ENCODE data around the gene NDST3. TPM values are rescaled to one million over a fixed set of nuclear protein-coding genes. Genes with fewer than 3 reads are reported as not detected.
A peak's percentile ranks its signal among the peaks of the same experiment; 100 is the strongest.
"Not testable (repeated sequence)": the region's sequence is repeated elsewhere in the genome, so short reads cannot be mapped to it uniquely, and the experiment has no call there.

The NDST3 gene
- total RNA-seq, 1 donor from 2014 or later: not detected

GRCh38 chr4:118175506-118175905 lies 141.2 kb downstream of the NDST3 start:
- no peak for DNase-seq (ENCODE audit: low read depth in 2 of 2)

GRCh38 chr4:118177126-118177525 lies 142.8 kb downstream of the NDST3 start:
- no peak for DNase-seq (ENCODE audit: low read depth in 2 of 2)

- peak in 1 of 2 donors; percentile 20 for DNase-seq (ENCODE audit: low read depth in 2 of 2)
Observed at GRCh38 chr4:118180776-118181175, 146.5 kb downstream of the NDST3 start.

- DNase-seq (ENCODE audit: low read depth in 2 of 2): no peak
Observed at GRCh38 chr4:118190903-118191302, 156.6 kb downstream of the NDST3 start.

- DNase-seq (ENCODE audit: low read depth in 2 of 2): no peak
Observed at GRCh38 chr4:118193421-118193820, 159.1 kb downstream of the NDST3 start.

- DNase-seq (ENCODE audit: low read depth in 2 of 2): no peak
Observed at GRCh38 chr4:118206627-118207026, 172.3 kb downstream of the NDST3 start.

- no peak for DNase-seq (ENCODE audit: low read depth in 2 of 2)
Observed at GRCh38 chr4:118213101-118213500, 178.8 kb downstream of the NDST3 start.

- DNase-seq (ENCODE audit: low read depth in 2 of 2): no peak
Observed at GRCh38 chr4:118215826-118216225, 181.5 kb downstream of the NDST3 start.

- peak in 1 of 2 donors; percentile 37 for DNase-seq (ENCODE audit: low read depth in 2 of 2)
Observed at GRCh38 chr4:118221227-118221800, 187.0 kb downstream of the NDST3 start.

- DNase-seq (ENCODE audit: low read depth in 2 of 2): peak; percentile 76 to 86
Observed at GRCh38 chr4:118224243-118224829, 190.1 kb downstream of the NDST3 start.

GRCh38 chr4:118225511-118225910 lies 191.2 kb downstream of the NDST3 start:
- DNase-seq (ENCODE audit: low read depth in 2 of 2): no peak

GRCh38 chr4:118226311-118227010 lies 192.2 kb downstream of the NDST3 start:
- DNase-seq (ENCODE audit: low read depth in 2 of 2): no peak

GRCh38 chr4:118235566-118236120 lies 201.4 kb downstream of the NDST3 start:
- DNase-seq (ENCODE audit: low read depth in 2 of 2): no peak

GRCh38 chr4:118237531-118237930 lies 203.2 kb downstream of the NDST3 start:
- DNase-seq (ENCODE audit: low read depth in 2 of 2): no peak

GRCh38 chr4:118249890-118250289 lies 215.6 kb downstream of the NDST3 start:
- no peak for DNase-seq (ENCODE audit: low read depth in 2 of 2)

GRCh38 chr4:118254368-118254767 lies 220.1 kb downstream of the NDST3 start:
- DNase-seq (ENCODE audit: low read depth in 2 of 2): no peak

GRCh38 chr4:118259111-118259510 lies 224.8 kb downstream of the NDST3 start:
- DNase-seq (ENCODE audit: low read depth in 2 of 2): no peak

- DNase-seq (ENCODE audit: low read depth in 2 of 2): no peak
Observed at GRCh38 chr4:118260309-118260708, 226.0 kb downstream of the NDST3 start.

- DNase-seq (ENCODE audit: low read depth in 2 of 2): no peak
Observed at GRCh38 chr4:118264096-118264495, 229.8 kb downstream of the NDST3 start.

- DNase-seq (ENCODE audit: low read depth in 2 of 2): peak in 1 of 2 donors; percentile 35
Observed at GRCh38 chr4:118265312-118266144, 231.2 kb downstream of the NDST3 start.

- not testable (repeated sequence) for DNase-seq (ENCODE audit: low read depth in 2 of 2)
Observed at GRCh38 chr4:118266145-118266496, 231.8 kb downstream of the NDST3 start.

- DNase-seq (ENCODE audit: low read depth in 2 of 2): no peak
Observed at GRCh38 chr4:118268780-118269179, 234.5 kb downstream of the NDST3 start.

Measured in lung microvascular endothelial cell (primary cell).